Measurements from ENCODE around the gene HOXC12. TPM values are rescaled to one million over a fixed set of nuclear protein-coding genes. Genes with fewer than 3 reads are reported as not detected.

Gene HOXC12
- total and polyA plus RNA-seq, 11 donors: not detected

- WGBS, 4 donors: 18 to 36% (median 20%) methylated on average over 19 to 22 of the region's 22 CpGs
- DNase-seq (no peak), ATAC-seq (no peak)
- Histone ChIP-seq H3K27ac (no peak overlapping the region), H3K4me1 (peaks cover 0 to 20% (median 11%) of the 10 kb centered on the region in 12 donors), H3K9me3 (no peaks in the 10 kb centered on the region), H3K36me3 (no peaks in the 10 kb centered on the region), H3K4me3 (peak overlapping the region in 9 of 12 donors; percentile 10 to 49 (median 36)), H3K27me3 (peaks cover 63 to 100% (median 96%) of the 10 kb centered on the region in 9 donors)
- TF ChIP-seq CTCF (IDR thresholded peaks at IDR 0.05) (no peak), POLR2A (IDR thresholded peaks at IDR 0.05) (no peak)
- intact Hi-C loops (cut with DNase I): loop anchor here in 8 of 10 donors (1.0 to 10.0 kb wide), 6 partner anchors 184 to 368 kb away; no protein-coding TSS in a partner anchor
Measured at GRCh38 chr12:54006559-54007220, 52.0 kb downstream of the HOXC12 start.

GRCh38 chr12:54007538-54008259, 53.0 kb downstream of the HOXC12 start:
- Histone ChIP-seq H3K27me3 (peaks cover 64 to 98% (median 95%) of the 10 kb centered on the region in 9 donors), H3K36me3 (no peaks in the 10 kb centered on the region), H3K27ac (no peak overlapping the region), H3K9me3 (no peaks in the 10 kb centered on the region), H3K4me1 (peaks cover 0 to 20% (median 11%) of the 10 kb centered on the region in 12 donors), H3K4me3 (no peak overlapping the region)
- intact Hi-C loops (cut with DNase I): loop anchor here in 8 of 10 donors (2.0 to 10.0 kb wide), 5 partner anchors 183 to 367 kb away; no protein-coding TSS in a partner anchor
- TF ChIP-seq POLR2A (IDR thresholded peaks at IDR 0.05) (no peak), CTCF (IDR thresholded peaks at IDR 0.05) (no peak)
- DNase-seq (no peak), ATAC-seq (no peak)
- WGBS, 4 donors: 31 to 61% (median 38%) methylated on average over 2 of the region's 2 CpGs

GRCh38 chr12:54008260-54008552, 53.5 kb downstream of the HOXC12 start:
- H3K4me3 ChIP-seq: no peak overlapping the region
- intact Hi-C loops (cut with DNase I): loop anchor here in 6 of 10 donors (2.0 to 10.0 kb wide), 4 partner anchors 184 to 367 kb away; no protein-coding TSS in a partner anchor
- DNase-seq (no peak), ATAC-seq (no peak)
- H3K4me1 ChIP-seq: peaks cover 0 to 20% (median 11%) of the 10 kb centered on the region in 12 donors
- no peaks in the 10 kb centered on the region for H3K36me3 ChIP-seq
- 14 to 36% (median 20%) methylated on average over 2 of the region's 2 CpGs for WGBS, 4 donors
- H3K27me3 ChIP-seq: peaks cover 66 to 98% (median 95%) of the 10 kb centered on the region in 9 donors
- TF ChIP-seq POLR2A (IDR thresholded peaks at IDR 0.05): no peak
- TF ChIP-seq CTCF (IDR thresholded peaks at IDR 0.05): no peak
- H3K27ac ChIP-seq: no peak overlapping the region
- no peaks in the 10 kb centered on the region for H3K9me3 ChIP-seq

MicroRNAs encoded within 50 kb of the gene (microRNA counts, 767-probe panel; counts per million panel counts)
- 1,966 to 1,986 counts per million in 2 donors for microRNA hsa-miR-196a-5p

Small RNA genes lying within 50 kb of the gene (microRNA-seq; reads per million reads assigned to microRNA genes)
- 0 to 2.1 (median 0.21) reads per million in 4 donors for gene MIR196A2

Other genes starting within 250 kb of the HOXC12 start
- 100 to 1,000 TPM; 183 to 352 (median 205) TPM for gene CALCOCO1, start 227.5 kb upstream of the HOXC12 start, total RNA-seq
- 100 to 1,000 TPM in 1 of 2 donors, 10 to 100 TPM in 1; 86.7 to 178 TPM for gene CALCOCO1, start 227.5 kb upstream of the HOXC12 start, polyA plus RNA-seq
- 1 to 10 TPM in 7 of 9 donors, under 1 TPM in 1, not detected in 1; 0.68 to 4.4 (median 2.3) TPM for gene CISTR, start 202.9 kb upstream of the HOXC12 start, total RNA-seq
- gene CISTR, start 202.9 kb upstream of the HOXC12 start, polyA plus RNA-seq: 1 to 10 TPM in 1 of 2 donors, under 1 TPM in 1; 0.24 to 2.5 TPM
- not detected for gene HOXC13, start 16.1 kb upstream of the HOXC12 start, total RNA-seq
- gene HOXC13, start 16.1 kb upstream of the HOXC12 start, polyA plus RNA-seq: not detected
- gene HOXC11, start 18.2 kb downstream of the HOXC12 start, total RNA-seq: not detected
- not detected for gene HOXC11, start 18.2 kb downstream of the HOXC12 start, polyA plus RNA-seq
- gene HOTAIR, start 20.1 kb downstream of the HOXC12 start, total RNA-seq: not detected
- gene HOTAIR, start 20.1 kb downstream of the HOXC12 start, polyA plus RNA-seq: not detected
- not detected for gene HOXC10, start 30.2 kb downstream of the HOXC12 start, total RNA-seq
- not detected for gene HOXC10, start 30.2 kb downstream of the HOXC12 start, polyA plus RNA-seq
- gene HOXC9, start 45.3 kb downstream of the HOXC12 start, total RNA-seq: not detected
- not detected for gene HOXC9, start 45.3 kb downstream of the HOXC12 start, polyA plus RNA-seq
- not detected for gene HOXC8, start 54.1 kb downstream of the HOXC12 start, total RNA-seq
- gene HOXC8, start 54.1 kb downstream of the HOXC12 start, polyA plus RNA-seq: not detected
- gene HOXC6, start 73.5 kb downstream of the HOXC12 start, total RNA-seq: under 1 TPM in 1 of 9 donors, not detected in 8; 0.40 TPM
- gene HOXC6, start 73.5 kb downstream of the HOXC12 start, polyA plus RNA-seq: under 1 TPM; 0.04 to 0.08 TPM
- gene HOXC5, start 78.1 kb downstream of the HOXC12 start, total RNA-seq: not detected
- not detected for gene HOXC5, start 78.1 kb downstream of the HOXC12 start, polyA plus RNA-seq
- gene HOXC4, start 98.9 kb downstream of the HOXC12 start, total RNA-seq: 1 to 10 TPM in 1 of 9 donors, under 1 TPM in 2, not detected in 6; 0.20 to 1.2 (median 0.29) TPM
- under 1 TPM in 1 of 2 donors, not detected in 1; 0.06 TPM for gene HOXC4, start 98.9 kb downstream of the HOXC12 start, polyA plus RNA-seq
- gene SMUG1, start 234.1 kb downstream of the HOXC12 start, total RNA-seq: 10 to 100 TPM; 10.5 to 18.9 (median 15.7) TPM
- gene SMUG1, start 234.1 kb downstream of the HOXC12 start, polyA plus RNA-seq: 10 to 100 TPM; 13.3 to 21.9 TPM